ENCODE results near the gene ALK. TPM values are rescaled to one million over a fixed set of nuclear protein-coding genes. Genes with fewer than 3 reads are reported as not detected.

ALK gene
- total RNA-seq, 1 donor from 2014 or later, result not detected

DNA sequence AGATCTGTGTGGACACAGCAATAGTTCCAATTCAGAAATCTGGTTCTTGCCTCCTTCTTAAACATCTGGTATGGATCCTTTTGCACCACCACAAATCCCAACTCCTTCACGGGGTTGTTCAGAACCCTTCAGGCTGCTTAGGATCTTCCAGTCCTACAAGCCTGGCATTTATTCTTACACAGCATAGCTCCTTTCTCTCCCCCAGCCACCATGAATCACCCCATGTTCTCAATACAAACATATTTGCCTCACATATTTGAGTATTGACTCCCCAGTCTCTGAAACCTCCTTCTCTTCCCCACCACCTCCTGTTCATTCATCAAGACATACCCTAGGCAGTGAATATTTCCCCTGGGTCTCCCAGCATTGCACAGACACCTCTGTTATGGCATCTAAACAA lies 155.2 kb downstream of the ALK start:
- Mint-ChIP-seq H3K4me1 (ENCODE audit: low read depth) (peaks cover 3% of the 10 kb centered on the region), H3K36me3 (ENCODE audit: insufficient read depth) (no peaks in the 10 kb centered on the region), H3K4me3 (ENCODE audit: low read depth) (no peak overlapping the region), H3K9me3 (ENCODE audit: low read depth) (no peaks in the 10 kb centered on the region), H3K27ac (no peak overlapping the region), H3K27me3 (peaks cover 4% of the 10 kb centered on the region)
- DNase-seq (ENCODE audit: low spot score, unreplicated experiment), result no peak
- no peak for TF ChIP-seq CTCF (IDR thresholded peaks at IDR 0.05; ENCODE audit: unreplicated experiment)

- Mint-ChIP-seq H3K27me3 (peaks cover 4% of the 10 kb centered on the region), H3K4me3 (ENCODE audit: low read depth) (no peak overlapping the region), H3K36me3 (ENCODE audit: insufficient read depth) (no peaks in the 10 kb centered on the region), H3K27ac (no peak overlapping the region), H3K9me3 (ENCODE audit: low read depth) (no peaks in the 10 kb centered on the region), H3K4me1 (ENCODE audit: low read depth) (peaks cover 3% of the 10 kb centered on the region)
- DNase-seq (ENCODE audit: low spot score, unreplicated experiment), result no peak
- TF ChIP-seq CTCF (IDR thresholded peaks at IDR 0.05; ENCODE audit: unreplicated experiment), result no peak
Measured at GRCh38 chr2:29765721-29766120, 155.7 kb downstream of the ALK start.

- Mint-ChIP-seq H3K4me3 (ENCODE audit: low read depth) (no peak overlapping the region), H3K27me3 (peaks cover 6% of the 10 kb centered on the region)
Measured at GRCh38 chr2:29763371-29763770, 158.0 kb downstream of the ALK start.

GRCh38 chr2:29762239-29762638 lies 159.1 kb downstream of the ALK start:
- Mint-ChIP-seq H3K4me1 (ENCODE audit: low read depth) (peaks cover 3% of the 10 kb centered on the region), H3K36me3 (ENCODE audit: insufficient read depth) (no peaks in the 10 kb centered on the region), H3K27me3 (peaks cover 6% of the 10 kb centered on the region), H3K9me3 (ENCODE audit: low read depth) (no peaks in the 10 kb centered on the region), H3K4me3 (ENCODE audit: low read depth) (no peak overlapping the region), H3K27ac (no peak overlapping the region)
- DNase-seq (ENCODE audit: low spot score, unreplicated experiment), result no peak
- TF ChIP-seq CTCF (IDR thresholded peaks at IDR 0.05; ENCODE audit: unreplicated experiment), result no peak

More at GRCh38 chr2:29763371-29763770, 158.0 kb downstream of the ALK start:
- no peaks in the 10 kb centered on the region for H3K36me3 Mint-ChIP-seq (ENCODE audit: insufficient read depth)
- no peak overlapping the region for H3K27ac Mint-ChIP-seq
- H3K4me1 Mint-ChIP-seq (ENCODE audit: low read depth), result peaks cover 3% of the 10 kb centered on the region
- TF ChIP-seq CTCF (IDR thresholded peaks at IDR 0.05; ENCODE audit: unreplicated experiment), result no peak
- no peaks in the 10 kb centered on the region for H3K9me3 Mint-ChIP-seq (ENCODE audit: low read depth)
- no peak for DNase-seq (ENCODE audit: low spot score, unreplicated experiment)

- Mint-ChIP-seq H3K4me3 (ENCODE audit: low read depth) (no peak overlapping the region), H3K4me1 (ENCODE audit: low read depth) (peaks cover 10% of the 10 kb centered on the region), H3K27ac (no peak overlapping the region), H3K9me3 (ENCODE audit: low read depth) (no peaks in the 10 kb centered on the region), H3K27me3 (peaks cover 5% of the 10 kb centered on the region), H3K36me3 (ENCODE audit: insufficient read depth) (no peaks in the 10 kb centered on the region)
- no peak for DNase-seq (ENCODE audit: low spot score, unreplicated experiment)
- no peak for TF ChIP-seq CTCF (IDR thresholded peaks at IDR 0.05; ENCODE audit: unreplicated experiment)
Measured at GRCh38 chr2:29761278-29761677, 160.1 kb downstream of the ALK start.
